GM12874 (cell line): Measurements from ENCODE around the gene CADPS2.

ENCODE experiments used
- CTCF ChIP-seq: IDR thresholded peaks from 2 replicates; pipeline ENCODE4 v1.5.1; 2011; ENCODE audit warnings: low read depth, mild to moderate bottlenecking, control low read depth, low read length, moderate library complexity; ENCODE audit not compliant: insufficient read depth

The CADPS2 gene

GRCh38 chr7:122768827-122769226 lies 117.4 kb downstream of the CADPS2 start:
- TF ChIP-seq CTCF = no peak

DNA sequence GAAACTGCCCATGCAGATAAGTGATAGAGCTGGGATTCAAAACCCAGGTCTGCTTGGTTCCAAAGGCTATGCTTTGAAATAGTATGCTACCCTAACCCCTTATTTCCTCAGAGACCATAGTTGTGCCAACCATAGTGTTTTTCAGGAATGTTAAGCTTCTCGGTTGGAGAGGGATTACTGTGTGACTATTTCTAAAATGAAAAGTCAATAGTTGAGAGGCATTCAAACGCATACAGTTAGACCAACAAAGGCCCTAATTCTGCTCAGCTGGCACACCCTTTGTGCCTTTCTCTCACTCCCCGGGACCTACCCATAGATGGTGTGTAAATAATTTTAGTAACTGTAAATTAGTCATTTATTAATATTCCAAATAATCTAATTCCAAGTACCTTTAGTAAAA lies 118.9 kb downstream of the CADPS2 start:
- TF ChIP-seq CTCF = no peak

DNA sequence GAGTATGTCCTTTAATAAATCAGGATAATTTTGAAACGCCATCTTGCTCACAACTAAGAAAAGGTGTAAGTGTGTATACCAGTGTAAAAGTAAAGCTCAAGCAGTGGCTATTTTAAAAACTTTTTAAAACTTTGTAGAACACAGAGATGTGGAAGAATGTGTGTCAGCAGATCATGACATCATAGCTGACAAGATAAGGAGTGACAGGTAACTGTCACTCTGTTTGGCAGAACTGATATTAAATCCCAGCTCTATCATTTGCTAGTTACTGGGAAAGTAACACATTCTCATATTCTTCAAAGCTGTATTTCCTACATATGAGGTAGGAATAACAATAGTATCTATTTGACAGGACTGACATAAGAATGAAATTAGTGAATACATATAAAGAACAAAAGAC lies 119.7 kb downstream of the CADPS2 start:
- no peak for TF ChIP-seq CTCF

GRCh38 chr7:122764902-122765301 lies 121.4 kb downstream of the CADPS2 start:
- TF ChIP-seq CTCF = no peak

DNA sequence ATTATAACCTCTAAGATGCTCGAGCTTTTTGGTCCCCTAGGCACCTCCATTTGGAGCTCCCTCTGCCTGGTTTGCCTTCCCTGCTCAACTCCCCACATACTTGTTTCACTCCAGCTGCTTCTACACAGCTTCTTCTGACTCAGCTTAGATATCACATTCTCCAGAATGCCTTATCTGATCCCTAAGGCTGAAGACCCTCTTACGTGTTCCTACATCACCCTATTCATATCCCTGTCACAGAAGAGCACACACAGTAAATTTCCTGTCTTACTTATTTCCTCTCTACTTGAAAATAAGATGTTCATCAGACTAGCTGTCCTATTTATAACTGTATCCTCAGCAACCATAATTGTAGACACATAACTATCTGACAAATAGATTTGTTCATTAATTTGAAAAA lies 122.2 kb downstream of the CADPS2 start:
- no peak for TF ChIP-seq CTCF

DNA sequence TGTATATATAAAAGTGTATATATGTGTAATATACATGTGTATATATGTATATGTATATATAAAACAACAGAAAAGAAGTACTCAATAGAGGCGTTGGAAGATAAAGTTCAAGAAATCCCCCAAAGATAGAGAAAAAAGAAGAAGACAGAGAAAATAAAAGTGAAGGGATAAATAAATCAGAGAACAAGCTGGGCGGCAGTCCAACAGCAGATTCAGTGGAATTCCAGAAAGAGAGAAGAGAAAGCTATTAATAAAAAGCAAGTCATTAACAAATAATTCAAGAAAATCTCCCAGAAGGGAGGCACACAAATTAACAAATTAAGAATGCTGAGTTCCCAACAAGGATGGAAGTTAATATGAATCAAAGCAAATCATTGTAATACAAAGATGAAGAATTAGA lies 124.2 kb downstream of the CADPS2 start:
- TF ChIP-seq CTCF = no peak

- no peak for TF ChIP-seq CTCF
Measured at GRCh38 chr7:122758501-122758900, 127.8 kb downstream of the CADPS2 start.

GRCh38 chr7:122756860-122757259 lies 129.4 kb downstream of the CADPS2 start:
- no peak for TF ChIP-seq CTCF
